DND-41 (cell line): ENCODE data around the gene GCN1.
A peak's percentile ranks its signal among the peaks of the same experiment; 100 is the strongest.

Source experiments
- ATAC-seq: fragments of 200-7000 bp; cut with Tn5 transposase; 3 replicates; pipeline ENCODE4 v1.9.1; 2021; ENCODE audit warnings: low read depth; ENCODE audit not compliant: insufficient read depth
- DNase-seq: peaks from one replicate; pipeline ENCODE4 v3.0.0-alpha.2; 2020
- H2AFZ ChIP-seq: 2 replicates; pipeline ENCODE4 v1.6.0; 2012; ENCODE audit warnings: low read depth, low read length
- H3K27ac ChIP-seq: 2 replicates; pipeline ENCODE4 v1.5.1; 2012; ENCODE audit warnings: low read length, inconsistent platforms
- H3K27me3 ChIP-seq: fragments of 200-600 bp; sonication (generic); 2 replicates; pipeline ENCODE4 v1.6.0; 2012; ENCODE audit warnings: low read length, mild to moderate bottlenecking, inconsistent platforms; ENCODE audit not compliant: insufficient read depth, poor library complexity
- H3K36me3 ChIP-seq: 2 replicates; pipeline ENCODE4 v1.5.1; 2012; ENCODE audit warnings: low read length, inconsistent platforms; ENCODE audit not compliant: insufficient read depth
- H3K4me1 ChIP-seq: 2 replicates; pipeline ENCODE4 v1.5.1; 2012; ENCODE audit warnings: mild to moderate bottlenecking, low read length; ENCODE audit not compliant: insufficient read depth
- H3K4me2 ChIP-seq: 2 replicates; pipeline ENCODE4 v1.6.0; 2012; ENCODE audit warnings: mild to moderate bottlenecking, moderate library complexity, low read length, inconsistent platforms; ENCODE audit not compliant: insufficient read depth
- H3K4me3 ChIP-seq, 2 experiments: fragments of 200-600 bp in 1 of 2; shearing (Covaris generic) in 1 of 2; 2 replicates each; pipeline ENCODE4 v1.5.1; 2012 to 2016; ENCODE audit warnings: inconsistent platforms in 2 of 2, low read length in 2 of 2, mild to moderate bottlenecking in 2 of 2, low read depth in 1 of 2, moderate library complexity in 1 of 2
- H3K79me2 ChIP-seq: 2 replicates; pipeline ENCODE4 v1.6.0; 2012; ENCODE audit warnings: low read length, inconsistent platforms; ENCODE audit not compliant: insufficient read depth
- H3K9ac ChIP-seq: 2 replicates; pipeline ENCODE4 v1.6.0; 2012; ENCODE audit warnings: low read depth, mild to moderate bottlenecking, inconsistent platforms, low read length, moderate library complexity
- H3K9me3 ChIP-seq: 2 replicates; pipeline ENCODE4 v1.5.1; 2012; ENCODE audit warnings: low read length, moderate library complexity, mild to moderate bottlenecking, inconsistent platforms; ENCODE audit not compliant: insufficient read depth, severe bottlenecking
- H4K20me1 ChIP-seq: 2 replicates; pipeline ENCODE4 v1.6.0; 2012; ENCODE audit warnings: low read length; ENCODE audit not compliant: insufficient read depth
- CTCF ChIP-seq: IDR thresholded peaks from 2 replicates; pipeline ENCODE4 v1.5.1; 2012; ENCODE audit warnings: borderline replicate concordance, low read length, moderate library complexity, mild to moderate bottlenecking; ENCODE audit not compliant: poor library complexity, severe bottlenecking; ENCODE audit errors: extremely low read depth
- EZH2 ChIP-seq: IDR thresholded peaks from 3 replicates; pipeline ENCODE4 v1.6.1; 2012; ENCODE audit warnings: borderline replicate concordance, low read depth, mild to moderate bottlenecking, moderate library complexity, low read length, inconsistent platforms; ENCODE audit not compliant: severe bottlenecking

The GCN1 gene

DNA sequence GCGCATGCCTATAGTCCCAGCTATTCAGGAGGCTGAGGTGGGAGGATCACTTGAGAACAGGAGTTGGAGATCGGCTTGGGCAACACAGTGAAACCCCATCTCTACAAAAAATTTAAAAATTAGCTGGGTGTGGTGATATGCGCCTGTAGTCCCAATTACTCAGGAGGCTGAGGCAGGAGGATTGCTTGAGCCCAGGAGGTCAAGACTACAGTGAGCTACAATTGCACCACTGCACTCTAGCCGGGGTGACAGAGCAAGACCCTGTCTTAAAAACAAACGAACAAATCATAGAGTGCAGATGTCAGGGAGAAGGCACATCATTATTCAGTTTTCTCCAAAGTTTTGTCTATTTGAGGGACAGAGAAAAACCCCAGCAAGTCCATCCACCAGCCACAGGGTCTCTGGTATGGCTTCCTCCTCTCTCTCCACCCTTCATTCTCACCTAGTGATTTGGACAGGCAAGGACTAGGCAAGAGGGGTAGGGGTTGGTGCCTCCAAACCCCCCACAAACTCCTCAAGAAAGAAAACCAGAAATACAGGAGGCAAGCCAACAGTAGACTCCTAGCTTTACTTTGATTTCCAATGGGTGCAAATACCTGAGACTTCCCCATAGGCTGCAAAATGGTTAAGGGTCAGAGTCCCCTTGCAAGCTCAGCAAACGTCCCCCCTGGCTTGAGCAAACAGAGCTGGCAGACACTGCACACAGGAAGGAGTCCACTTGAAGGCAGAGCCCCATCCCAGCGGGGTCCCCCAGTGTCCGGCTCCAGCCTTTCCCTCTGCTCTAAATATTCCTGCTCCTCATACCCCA is 32.9 kb upstream of the GCN1 start:
- Histone ChIP-seq H3K36me3 (peaks cover 5% of the 10 kb centered on the region; the same call in 1 of the 2 replicates), H3K27ac (no peak overlapping the region), H3K9ac (0 out of 2 replicates have a peak overlapping the region, but pooled peaks have one; percentile 30), H3K4me2 (no peak overlapping the region), H3K79me2 (no peaks in the 10 kb centered on the region), H2AFZ (no peak overlapping the region), H3K9me3 (no peaks in the 10 kb centered on the region), H3K4me3 (no peak overlapping the region), H4K20me1 (peaks cover 2% of the 10 kb centered on the region; the same call in 1 of the 2 replicates), H3K27me3 (no peaks in the 10 kb centered on the region), H3K4me1 (peaks cover 33% of the 10 kb centered on the region)
- DNase-seq (no peak), ATAC-seq (no peak)
- TF ChIP-seq CTCF (no peak), EZH2 (no peak)

DNA sequence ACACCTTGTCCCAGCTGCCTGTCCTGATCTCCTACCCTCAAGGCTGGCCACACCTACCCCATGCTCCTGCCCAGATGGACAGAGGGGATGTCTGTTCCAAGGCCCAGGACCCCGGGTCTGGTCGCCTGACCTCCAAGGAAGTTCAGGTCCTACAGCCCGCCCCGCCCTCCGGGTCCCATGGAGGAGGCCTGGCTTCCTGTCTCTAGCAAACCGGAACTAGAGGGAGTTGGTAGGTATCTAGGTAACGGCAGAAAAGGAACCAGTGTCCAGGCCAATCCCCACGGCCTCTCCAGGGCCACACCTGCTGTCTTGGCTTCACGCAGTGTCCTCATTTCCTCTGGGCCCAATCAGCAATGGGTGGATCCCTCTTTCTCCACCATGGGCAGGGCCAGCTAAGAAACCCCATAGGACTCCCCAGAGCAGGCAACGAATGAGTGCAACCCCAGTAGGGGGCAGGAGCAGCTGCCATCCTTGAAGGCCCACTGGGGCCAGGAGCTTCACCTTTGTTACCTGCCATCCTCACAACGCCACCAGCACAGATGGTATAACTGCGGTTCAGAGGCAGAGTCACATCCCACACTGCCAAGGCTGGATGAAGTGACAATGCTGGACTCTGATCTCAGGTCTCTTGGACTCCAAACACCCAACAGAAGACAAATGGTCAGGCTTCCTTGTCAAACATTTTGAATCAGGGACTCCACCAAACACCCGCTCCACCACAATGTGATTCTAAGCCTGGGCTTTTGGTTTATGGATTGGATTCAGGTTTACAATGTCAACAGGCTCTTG is 31.5 kb upstream of the GCN1 start:
- Histone ChIP-seq H3K27ac (no peak overlapping the region), H3K4me2 (no peak overlapping the region), H3K36me3 (peaks cover 15% of the 10 kb centered on the region; the same call in 1 of the 2 replicates), H3K79me2 (no peaks in the 10 kb centered on the region), H4K20me1 (peaks cover 2% of the 10 kb centered on the region; the same call in 1 of the 2 replicates), H3K27me3 (no peaks in the 10 kb centered on the region), H3K9me3 (no peaks in the 10 kb centered on the region), H3K4me3 (no peak overlapping the region), H3K9ac (no peak overlapping the region), H3K4me1 (peaks cover 25% of the 10 kb centered on the region), H2AFZ (no peak overlapping the region)
- DNase-seq: no peak
- no peak for ATAC-seq
- TF ChIP-seq EZH2 (no peak), CTCF (peak; percentile 8)

DNA sequence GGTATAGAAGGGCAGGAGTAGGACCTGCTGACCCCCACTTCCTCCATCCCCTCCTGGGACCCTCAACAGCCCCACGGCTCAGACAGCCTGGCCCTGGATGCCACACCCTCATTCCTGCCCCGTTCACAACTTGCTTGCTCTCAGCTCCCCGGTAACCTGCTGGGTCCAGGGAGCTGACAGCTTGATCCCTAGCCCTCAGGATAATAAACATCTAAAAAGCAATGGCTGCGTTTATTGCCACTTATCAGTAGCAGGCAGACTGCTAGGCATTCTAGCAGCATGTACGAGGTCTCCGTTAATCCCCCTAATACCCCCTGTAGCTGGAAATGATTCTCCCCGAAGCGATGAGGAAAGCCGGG is 30.7 kb upstream of the GCN1 start:
- Histone ChIP-seq H3K36me3 (peaks cover 15% of the 10 kb centered on the region; the same call in 1 of the 2 replicates), H3K9ac (no peak overlapping the region), H3K4me1 (peaks cover 17% of the 10 kb centered on the region), H3K79me2 (no peaks in the 10 kb centered on the region), H3K4me2 (no peak overlapping the region), H3K27ac (no peak overlapping the region), H3K27me3 (no peaks in the 10 kb centered on the region), H2AFZ (no peak overlapping the region), H4K20me1 (peaks cover 2% of the 10 kb centered on the region; the same call in 1 of the 2 replicates), H3K4me3 (no peak overlapping the region), H3K9me3 (no peaks in the 10 kb centered on the region)
- ATAC-seq (no peak), DNase-seq (no peak)
- no peak for TF ChIP-seq EZH2
